K562 (cell line): ENCODE measurements around the gene ATL3. TPM values are rescaled to one million over a fixed set of nuclear protein-coding genes. Genes with fewer than 3 reads are reported as not detected.

Experiments
- C11orf30 ChIP-seq: fragments of 450-650 bp; IDR thresholded peaks from 2 replicates; pipeline ENCODE4 v1.6.1; 2016; ENCODE audit warnings: low read depth, mild to moderate bottlenecking
- DNMT1 ChIP-seq: fragments of 450-650 bp; IDR thresholded peaks from 2 replicates; pipeline ENCODE4 v1.6.1; 2016; ENCODE audit warnings: antibody characterized with exemption, mild to moderate bottlenecking
- HIVEP1 ChIP-seq: fragments of 250-450 bp; sonication (Bioruptor Pico); IDR thresholded peaks from 2 replicates; pipeline ENCODE4 v1.4.0; 2020; ENCODE audit warnings: mild to moderate bottlenecking
- IFI16 ChIP-seq: fragments of 250-450 bp; sonication (Bioruptor Pico); IDR thresholded peaks from 2 replicates; pipeline ENCODE4 v2.1.2; 2022; ENCODE audit warnings: mild to moderate bottlenecking, inconsistent platforms
- MAZ ChIP-seq, 2 experiments: fragments of 450-650 bp in 1 of 2; sonication (generic) in 1 of 2; formaldehyde crosslinking; IDR thresholded peaks in 1 of 2; conservative IDR thresholded peaks in 1 of 2; 2 replicates each; pipeline versions ENCODE4 v1.4.0 to v1.5.0; 2020; ENCODE audit warnings: mild to moderate bottlenecking in 1 of 2, missing genetic modification reagents in 1 of 2
- NFIC ChIP-seq: fragments of 450-650 bp; IDR thresholded peaks from 2 replicates; pipeline ENCODE4 v1.6.1; 2017; ENCODE audit warnings: mild to moderate bottlenecking, inconsistent platforms
- PCBP1 ChIP-seq: fragments of 200-400 bp; formaldehyde crosslinking; IDR thresholded peaks from 2 replicates; pipeline ENCODE4 v1.6.1; 2018; ENCODE audit warnings: mild to moderate bottlenecking, low read depth, low read length; ENCODE audit not compliant: poor library complexity, severe bottlenecking
- POLR2B ChIP-seq: fragments of 450-650 bp; IDR thresholded peaks from 2 replicates; pipeline ENCODE4 v1.6.1; 2018; ENCODE audit warnings: low read depth; ENCODE audit not compliant: partially characterized antibody
- PPARD ChIP-seq: fragments of 250-450 bp; sonication (Bioruptor Pico); IDR thresholded peaks from 2 replicates; pipeline ENCODE4 v1.8.0; 2022; ENCODE audit warnings: inconsistent platforms, mild to moderate bottlenecking, moderate library complexity
- PRMT5 ChIP-seq: sonication (generic); formaldehyde crosslinking; IDR thresholded peaks from 2 replicates; pipeline ENCODE4 v1.5.0; 2020; ENCODE audit warnings: missing genetic modification reagents
- RBM22 ChIP-seq: fragments of 200-400 bp; formaldehyde crosslinking; IDR thresholded peaks from 2 replicates; pipeline ENCODE4 v1.6.1; 2018; ENCODE audit warnings: low read length, low read depth; ENCODE audit not compliant: poor library complexity, severe bottlenecking
- SAFB2 ChIP-seq: fragments of 200-400 bp; formaldehyde crosslinking; IDR thresholded peaks from 2 replicates; pipeline ENCODE4 v1.6.1; 2018; ENCODE audit warnings: borderline replicate concordance, low read length, low read depth, moderate library complexity; ENCODE audit not compliant: severe bottlenecking
- SIRT6 ChIP-seq: IDR thresholded peaks from one replicate; pipeline ENCODE4 v1.6.1; 2012; ENCODE audit warnings: low read depth, mild to moderate bottlenecking, control low read depth, inconsistent platforms, low read length, moderate library complexity
- TRIM25 ChIP-seq: fragments of 450-650 bp; IDR thresholded peaks from 2 replicates; pipeline ENCODE4 v1.7.0; 2016; ENCODE audit warnings: borderline replicate concordance
- ZNF174 ChIP-seq: fragments of 250-450 bp; sonication (Bioruptor Pico); IDR thresholded peaks from 2 replicates; pipeline ENCODE4 v1.4.0; 2020; ENCODE audit warnings: mild to moderate bottlenecking
- ZNF408 ChIP-seq: fragments of 250-450 bp; sonication (Bioruptor Pico); IDR thresholded peaks from 2 replicates; pipeline ENCODE4 v1.4.0; 2020; ENCODE audit warnings: low read depth, mild to moderate bottlenecking, moderate library complexity
- polyA plus RNA-seq, 8 experiments: library from polyadenylated mRNA; depleted of rRNA in 4 of 8; stranded (reverse) in 5 of 8; unstranded in 3 of 8; fragments of >200 nt; fragmentation: Nextera tagmentation in 2 of 8; fragmentation: Illumina TruSeq in 1 of 8; extraction: Ambion mirVana in 2 of 8; extraction: Trizol in 1 of 8; gene quantifications; 2 replicates each; pipeline versions ENCODE4 v1.2.1 to v1.2.3, GENCODE V29; 2011 to 2014; ENCODE audit warnings: inconsistent platforms in 1 of 8, missing spikeins in 1 of 8
- total RNA-seq, 7 experiments: library from RNA; depleted of rRNA in 6 of 7; stranded (reverse); fragments of >200 nt in 6 of 7; fragmentation: Illumina TruSeq in 2 of 7; extraction: Trizol in 2 of 7; gene quantifications; 2 replicates each; pipeline versions ENCODE4 v1.2.1 to v1.2.3, GENCODE V29; 2011 to 2021; ENCODE audit warnings: low replicate concordance in 1 of 7
- TF ChIP-seq, protein P1 (sequence below): fragments of 450-650 bp; IDR thresholded peaks from 2 replicates; pipeline ENCODE4 v1.6.1; 2016; ENCODE audit warnings: missing biosample characterization, missing genetic modification characterization
- TF ChIP-seq, protein P2 (sequence below), 2 experiments: fragments of 250-450 bp in 1 of 2; fragments of 450-650 bp in 1 of 2; sonication (Bioruptor Pico) in 1 of 2; IDR thresholded peaks; 2 replicates each; pipeline versions ENCODE4 v1.6.1 to v1.8.0; 2016 to 2021; ENCODE audit warnings: mild to moderate bottlenecking in 2 of 2, moderate library complexity in 2 of 2, missing compliant biosample characterization in 1 of 2, missing genetic modification characterization in 1 of 2
- TF ChIP-seq, protein P3 (sequence below): fragments of 250-450 bp; sonication (Bioruptor Pico); IDR thresholded peaks from 2 replicates; pipeline ENCODE4 v1.5.0; 2021; ENCODE audit warnings: mild to moderate bottlenecking, borderline replicate concordance
- TF ChIP-seq, protein P4 (sequence below), 2 experiments: fragments of 450-650 bp; IDR thresholded peaks; 2 replicates each; pipeline ENCODE4 v1.6.1; 2016

The ATL3 gene
- total and polyA plus RNA-seq, 9 of the 15 experiments (the other 6 are each of a cell fraction or from before 2014, with no cell fraction given): 18.2 to 39.8 (median 23.9) TPM

DNA sequence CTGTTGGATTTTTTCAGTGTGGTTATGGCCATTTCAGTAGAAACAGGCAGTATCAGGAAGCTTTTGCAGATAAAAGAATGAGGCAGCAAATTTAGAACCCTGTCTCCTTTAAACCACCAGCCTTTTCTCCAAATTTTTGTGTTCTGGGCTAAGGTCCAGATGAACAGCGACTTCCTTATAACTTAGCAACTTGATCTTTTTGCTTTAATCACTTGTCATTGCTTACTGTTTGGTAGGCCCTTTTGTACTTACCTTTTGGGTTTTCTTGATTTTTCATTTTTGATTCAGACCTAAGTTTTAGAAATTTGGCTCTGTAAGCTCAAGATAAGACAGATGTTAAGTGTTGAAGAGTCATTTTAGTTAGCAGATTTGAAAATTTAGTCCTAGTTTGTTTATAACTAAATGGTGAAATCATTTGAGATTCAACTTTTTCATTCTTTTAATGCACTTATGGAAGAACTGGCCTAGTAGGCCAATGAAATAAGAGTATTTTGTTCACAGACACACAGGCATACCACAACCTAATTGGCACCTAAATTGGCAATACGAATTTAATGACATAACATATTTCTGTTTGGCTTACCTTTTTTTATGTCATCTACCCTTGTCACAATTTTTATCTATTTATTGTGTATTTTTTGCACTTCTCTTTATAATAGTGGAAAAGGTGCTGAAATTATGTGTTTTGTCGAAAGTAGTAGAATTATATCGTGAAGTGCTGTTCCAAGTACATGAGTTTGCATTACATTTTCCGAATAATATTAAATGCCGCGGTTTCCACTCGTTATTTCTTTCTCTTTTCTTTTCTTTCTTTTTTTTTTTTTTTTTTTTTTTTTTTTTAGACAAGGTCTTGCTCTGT lies 12.2 kb upstream of the ATL3 start (continued):
- TF ChIP-seq RBM22: no peak
- TF ChIP-seq HIVEP1 (CRISPR knock-in tag): no peak
- peak; percentile 93 for TF ChIP-seq C11orf30
- TF ChIP-seq, protein P1, sequence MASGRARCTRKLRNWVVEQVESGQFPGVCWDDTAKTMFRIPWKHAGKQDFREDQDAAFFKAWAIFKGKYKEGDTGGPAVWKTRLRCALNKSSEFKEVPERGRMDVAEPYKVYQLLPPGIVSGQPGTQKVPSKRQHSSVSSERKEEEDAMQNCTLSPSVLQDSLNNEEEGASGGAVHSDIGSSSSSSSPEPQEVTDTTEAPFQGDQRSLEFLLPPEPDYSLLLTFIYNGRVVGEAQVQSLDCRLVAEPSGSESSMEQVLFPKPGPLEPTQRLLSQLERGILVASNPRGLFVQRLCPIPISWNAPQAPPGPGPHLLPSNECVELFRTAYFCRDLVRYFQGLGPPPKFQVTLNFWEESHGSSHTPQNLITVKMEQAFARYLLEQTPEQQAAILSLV (tag): no peak
- TF ChIP-seq MAZ (CRISPR knock-in tag; conservative IDR thresholded peaks at IDR 0.05 in 1 of 2, IDR thresholded peaks at IDR 0.05 in 1 of 2): no peak
- TF ChIP-seq ZNF408 (CRISPR knock-in tag): no peak
- no peak for TF ChIP-seq DNMT1
- TF ChIP-seq SAFB2: no peak
- TF ChIP-seq PCBP1: no peak
- TF ChIP-seq PPARD (CRISPR knock-in tag): no peak
- TF ChIP-seq, protein P2, sequence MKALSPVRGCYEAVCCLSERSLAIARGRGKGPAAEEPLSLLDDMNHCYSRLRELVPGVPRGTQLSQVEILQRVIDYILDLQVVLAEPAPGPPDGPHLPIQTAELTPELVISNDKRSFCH (CRISPR knock-in tag; IDR thresholded peaks at IDR 0.05): no peak
- TF ChIP-seq, protein P2 (tag; IDR thresholded peaks at IDR 0.05): no peak
- TF ChIP-seq, protein P3, sequence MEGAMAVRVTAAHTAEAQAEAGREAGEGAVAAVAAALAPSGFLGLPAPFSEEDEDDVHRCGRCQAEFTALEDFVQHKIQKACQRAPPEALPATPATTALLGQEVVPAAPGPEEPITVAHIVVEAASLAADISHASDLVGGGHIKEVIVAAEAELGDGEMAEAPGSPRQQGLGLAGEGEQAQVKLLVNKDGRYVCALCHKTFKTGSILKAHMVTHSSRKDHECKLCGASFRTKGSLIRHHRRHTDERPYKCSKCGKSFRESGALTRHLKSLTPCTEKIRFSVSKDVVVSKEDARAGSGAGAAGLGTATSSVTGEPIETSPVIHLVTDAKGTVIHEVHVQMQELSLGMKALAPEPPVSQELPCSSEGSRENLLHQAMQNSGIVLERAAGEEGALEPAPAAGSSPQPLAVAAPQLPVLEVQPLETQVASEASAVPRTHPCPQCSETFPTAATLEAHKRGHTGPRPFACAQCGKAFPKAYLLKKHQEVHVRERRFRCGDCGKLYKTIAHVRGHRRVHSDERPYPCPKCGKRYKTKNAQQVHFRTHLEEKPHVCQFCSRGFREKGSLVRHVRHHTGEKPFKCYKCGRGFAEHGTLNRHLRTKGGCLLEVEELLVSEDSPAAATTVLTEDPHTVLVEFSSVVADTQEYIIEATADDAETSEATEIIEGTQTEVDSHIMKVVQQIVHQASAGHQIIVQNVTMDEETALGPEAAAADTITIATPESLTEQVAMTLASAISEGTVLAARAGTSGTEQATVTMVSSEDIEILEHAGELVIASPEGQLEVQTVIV: no peak
- no peak for TF ChIP-seq TRIM25
- no peak for TF ChIP-seq ZNF174 (CRISPR knock-in tag)
- no peak for TF ChIP-seq PRMT5 (CRISPR knock-in tag)
- 0 out of 2 replicates have a peak, but pooled peaks have one; percentile 19 for TF ChIP-seq IFI16 (CRISPR knock-in tag)
- no peak for TF ChIP-seq POLR2B
- TF ChIP-seq NFIC: peak; percentile 68
- no peak for TF ChIP-seq SIRT6
- TF ChIP-seq, protein P4, sequence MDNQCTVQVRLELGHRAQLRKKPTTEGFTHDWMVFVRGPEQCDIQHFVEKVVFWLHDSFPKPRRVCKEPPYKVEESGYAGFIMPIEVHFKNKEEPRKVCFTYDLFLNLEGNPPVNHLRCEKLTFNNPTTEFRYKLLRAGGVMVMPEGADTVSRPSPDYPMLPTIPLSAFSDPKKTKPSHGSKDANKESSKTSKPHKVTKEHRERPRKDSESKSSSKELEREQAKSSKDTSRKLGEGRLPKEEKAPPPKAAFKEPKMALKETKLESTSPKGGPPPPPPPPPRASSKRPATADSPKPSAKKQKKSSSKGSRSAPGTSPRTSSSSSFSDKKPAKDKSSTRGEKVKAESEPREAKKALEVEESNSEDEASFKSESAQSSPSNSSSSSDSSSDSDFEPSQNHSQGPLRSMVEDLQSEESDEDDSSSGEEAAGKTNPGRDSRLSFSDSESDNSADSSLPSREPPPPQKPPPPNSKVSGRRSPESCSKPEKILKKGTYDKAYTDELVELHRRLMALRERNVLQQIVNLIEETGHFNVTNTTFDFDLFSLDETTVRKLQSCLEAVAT (IDR thresholded peaks at IDR 0.05): peak; percentile 32 to 56; a peak in 1 of 4 replicates
